PC-3 (cell line): Measurements from ENCODE around the gene G3BP2.

Experiments used
- EZH2 ChIP-seq: fragments of 300-600 bp; sonication (generic); IDR thresholded peaks from one replicate; pipeline ENCODE4 v1.6.1; 2017; ENCODE audit warnings: antibody characterized with exemption, mild to moderate bottlenecking, low read length; ENCODE audit not compliant: unreplicated experiment
- TF ChIP-seq, protein P1 (sequence below): fragments of 300-600 bp; sonication (generic); conservative IDR thresholded peaks from 2 replicates; pipeline ENCODE4 v1.5.1; 2017; ENCODE audit warnings: antibody characterized with exemption, low read depth, mild to moderate bottlenecking, low read length

DNA sequence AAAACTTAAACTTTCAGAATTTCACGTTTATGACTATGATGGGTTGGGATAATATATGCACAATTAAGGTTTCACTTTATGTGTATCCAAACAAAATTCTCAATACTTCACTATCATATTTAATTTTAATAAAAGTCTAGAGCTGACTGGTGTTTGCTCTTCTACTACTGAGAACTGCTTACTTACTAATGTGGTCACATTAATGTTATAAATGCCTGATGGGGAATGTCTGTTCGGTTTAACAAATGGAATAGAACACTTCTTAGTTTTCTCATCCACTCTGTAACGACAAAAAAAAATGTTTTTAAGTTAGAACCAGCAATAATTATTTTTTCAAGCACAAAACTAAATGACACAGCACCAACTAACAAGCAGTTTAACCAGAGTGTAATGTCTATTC lies 77.2 kb downstream of the G3BP2 start:
- TF ChIP-seq, protein P1, sequence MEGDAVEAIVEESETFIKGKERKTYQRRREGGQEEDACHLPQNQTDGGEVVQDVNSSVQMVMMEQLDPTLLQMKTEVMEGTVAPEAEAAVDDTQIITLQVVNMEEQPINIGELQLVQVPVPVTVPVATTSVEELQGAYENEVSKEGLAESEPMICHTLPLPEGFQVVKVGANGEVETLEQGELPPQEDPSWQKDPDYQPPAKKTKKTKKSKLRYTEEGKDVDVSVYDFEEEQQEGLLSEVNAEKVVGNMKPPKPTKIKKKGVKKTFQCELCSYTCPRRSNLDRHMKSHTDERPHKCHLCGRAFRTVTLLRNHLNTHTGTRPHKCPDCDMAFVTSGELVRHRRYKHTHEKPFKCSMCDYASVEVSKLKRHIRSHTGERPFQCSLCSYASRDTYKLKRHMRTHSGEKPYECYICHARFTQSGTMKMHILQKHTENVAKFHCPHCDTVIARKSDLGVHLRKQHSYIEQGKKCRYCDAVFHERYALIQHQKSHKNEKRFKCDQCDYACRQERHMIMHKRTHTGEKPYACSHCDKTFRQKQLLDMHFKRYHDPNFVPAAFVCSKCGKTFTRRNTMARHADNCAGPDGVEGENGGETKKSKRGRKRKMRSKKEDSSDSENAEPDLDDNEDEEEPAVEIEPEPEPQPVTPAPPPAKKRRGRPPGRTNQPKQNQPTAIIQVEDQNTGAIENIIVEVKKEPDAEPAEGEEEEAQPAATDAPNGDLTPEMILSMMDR, result no peak
- TF ChIP-seq EZH2, result no peak
